Measurements from ENCODE around the gene NCAPD3.

NCAPD3 gene

GRCh38 chr11:134158023-134158422, 65.7 kb downstream of the NCAPD3 start:
- no peak for DNase-seq
- peaks cover 94% of the 10 kb centered on the region for H3K36me3 ChIP-seq
- no peaks in the 10 kb centered on the region for H3K27me3 ChIP-seq (ENCODE audit: insufficient read depth, low read depth, severe bottlenecking)
- H3K9me3 ChIP-seq (ENCODE audit: severe bottlenecking): no peaks in the 10 kb centered on the region
- no peak overlapping the region for H3K27ac ChIP-seq
- H3K4me3 ChIP-seq (ENCODE audit: low read depth, low read length): no peak overlapping the region
- TF ChIP-seq CTCF (IDR thresholded peaks at IDR 0.05; ENCODE audit: low read depth, low read length): no peak

DNA sequence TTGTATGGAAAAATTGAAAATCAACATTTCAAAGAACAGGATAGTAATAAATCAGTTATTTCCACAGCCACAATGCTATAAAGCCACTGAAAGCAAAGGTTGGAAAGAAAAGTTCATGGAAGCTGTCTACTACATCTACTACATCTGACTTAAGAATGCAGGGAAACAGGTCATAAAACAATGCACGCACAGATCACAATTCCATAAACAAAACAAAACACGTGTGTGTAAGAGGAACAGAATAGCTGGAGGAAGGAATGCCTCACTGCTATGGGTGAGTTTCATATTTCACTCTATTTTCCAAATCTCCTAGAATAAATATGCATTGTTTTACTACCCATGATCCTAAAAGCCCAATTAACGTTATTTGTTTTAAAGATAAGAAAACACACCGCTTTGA, 66.3 kb downstream of the NCAPD3 start:
- TF ChIP-seq CTCF (IDR thresholded peaks at IDR 0.05; ENCODE audit: low read depth, low read length): no peak
- no peak for DNase-seq
- H3K27me3 ChIP-seq (ENCODE audit: insufficient read depth, low read depth, severe bottlenecking): no peaks in the 10 kb centered on the region
- H3K4me3 ChIP-seq (ENCODE audit: low read depth, low read length): no peak overlapping the region
- no peaks in the 10 kb centered on the region for H3K9me3 ChIP-seq (ENCODE audit: severe bottlenecking)
- H3K36me3 ChIP-seq: peaks cover 94% of the 10 kb centered on the region
- no peak overlapping the region for H3K27ac ChIP-seq

DNA sequence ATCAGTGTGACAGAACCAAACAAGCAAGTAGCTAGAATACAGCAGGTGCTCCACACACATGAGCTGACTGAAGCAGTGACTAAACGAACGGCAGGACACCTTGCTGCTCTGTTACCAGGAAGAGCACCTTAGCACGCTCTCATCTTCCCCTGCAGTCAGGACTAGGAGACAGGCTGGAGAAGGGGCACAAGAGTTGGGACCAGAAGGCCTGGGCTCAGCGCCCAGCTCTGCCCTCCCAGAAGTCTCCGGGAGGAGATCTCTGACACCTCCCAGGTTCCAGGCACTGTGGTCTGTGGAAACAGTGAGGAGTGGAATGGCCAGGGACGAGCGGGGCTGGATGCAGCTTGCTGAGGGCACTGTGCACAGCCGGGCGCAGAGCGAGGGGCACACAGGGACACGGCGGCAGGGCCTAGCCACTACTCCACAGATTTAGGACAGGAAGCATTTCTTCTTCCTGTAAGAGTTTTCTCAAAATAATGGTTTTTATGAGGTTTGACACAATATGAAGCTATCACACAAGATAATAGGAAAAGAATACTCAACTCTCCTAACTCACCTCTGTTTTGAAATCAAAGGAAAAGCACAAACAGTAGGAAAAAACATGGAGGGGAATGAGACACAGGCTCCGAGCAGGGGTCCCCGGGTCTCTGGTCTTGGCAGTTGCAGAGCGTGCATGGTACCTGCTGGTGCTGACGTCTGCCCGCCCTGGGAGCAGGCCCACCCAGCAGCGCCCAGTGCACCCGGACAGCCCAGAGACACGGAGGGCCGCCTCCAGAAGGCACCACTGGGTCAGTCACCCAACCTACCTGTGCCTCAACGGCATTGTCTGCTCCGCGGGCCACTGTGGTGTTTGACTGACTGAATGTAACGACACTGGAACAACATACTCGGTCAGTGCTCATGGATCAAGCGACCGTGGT, 67.6 kb downstream of the NCAPD3 start:
- Histone ChIP-seq H3K9me3 (ENCODE audit: severe bottlenecking) (no peaks in the 10 kb centered on the region), H3K27me3 (ENCODE audit: insufficient read depth, low read depth, severe bottlenecking) (no peaks in the 10 kb centered on the region), H3K36me3 (peaks cover 94% of the 10 kb centered on the region), H3K4me3 (ENCODE audit: low read depth, low read length) (no peak overlapping the region), H3K27ac (no peak overlapping the region)
- no peak for DNase-seq
- no peak for TF ChIP-seq CTCF (IDR thresholded peaks at IDR 0.05; ENCODE audit: low read depth, low read length)

DNA sequence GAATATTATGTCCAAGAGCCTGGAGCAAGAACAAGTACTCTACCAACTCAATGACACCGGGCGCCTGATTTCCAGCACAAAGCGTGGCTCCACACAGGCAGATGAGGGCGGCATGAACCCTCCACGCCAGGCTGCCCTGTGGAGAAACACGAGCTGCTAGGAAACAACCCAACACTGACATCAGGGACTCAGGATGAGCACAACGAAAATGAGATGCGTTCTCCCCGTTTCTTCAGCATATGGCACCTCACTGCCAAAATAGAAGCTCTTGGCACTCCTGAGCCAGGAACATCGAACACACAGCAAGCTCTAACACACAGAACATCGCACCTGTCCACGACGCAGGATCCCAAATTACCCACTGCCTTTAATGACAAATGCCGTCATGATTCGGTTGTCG, 68.3 kb downstream of the NCAPD3 start:
- no peak for TF ChIP-seq CTCF (IDR thresholded peaks at IDR 0.05; ENCODE audit: low read depth, low read length)
- Histone ChIP-seq H3K4me3 (ENCODE audit: low read depth, low read length) (no peak overlapping the region), H3K36me3 (peaks cover 94% of the 10 kb centered on the region)

DNA sequence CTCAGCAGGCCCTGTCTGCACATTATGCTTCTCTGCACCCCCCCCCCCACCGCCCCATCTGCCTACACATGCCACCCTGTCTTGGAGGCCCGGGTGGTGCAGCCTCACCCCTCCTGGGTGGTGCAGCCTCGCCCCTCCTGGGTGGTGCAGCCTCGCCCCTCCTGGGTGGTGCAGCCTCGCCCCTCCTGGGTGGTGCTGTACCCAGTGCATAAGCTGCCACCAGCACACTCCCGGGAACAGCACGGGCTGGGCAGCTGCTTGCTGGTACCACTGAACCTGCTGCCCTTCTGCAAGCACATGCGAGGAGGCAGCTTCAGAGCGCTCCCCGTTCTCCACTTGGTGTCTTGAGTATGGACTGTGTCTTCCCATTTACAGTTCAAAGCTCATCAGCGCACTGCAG, 69.3 kb downstream of the NCAPD3 start:
- Histone ChIP-seq H3K4me3 (ENCODE audit: low read depth, low read length) (no peak overlapping the region), H3K9me3 (ENCODE audit: severe bottlenecking) (no peaks in the 10 kb centered on the region), H3K27ac (no peak overlapping the region), H3K36me3 (peaks cover 94% of the 10 kb centered on the region), H3K27me3 (ENCODE audit: insufficient read depth, low read depth, severe bottlenecking) (no peaks in the 10 kb centered on the region)
- no peak for DNase-seq
- no peak for TF ChIP-seq CTCF (IDR thresholded peaks at IDR 0.05; ENCODE audit: low read depth, low read length)

More for the DNA sequence above, 68.3 kb downstream of the NCAPD3 start:
- Histone ChIP-seq H3K27ac (no peak overlapping the region), H3K9me3 (ENCODE audit: severe bottlenecking) (no peaks in the 10 kb centered on the region), H3K27me3 (ENCODE audit: insufficient read depth, low read depth, severe bottlenecking) (no peaks in the 10 kb centered on the region)
- DNase-seq: no peak

All from WERI-Rb-1 (cell line).